T follicular helper cell (primary cell): ENCODE results near the gene INTS3.
"Not testable (repeated sequence)": the region's sequence is repeated elsewhere in the genome, so short reads cannot be mapped to it uniquely, and the experiment has no call there.

Source experiments
- DNase-seq: peaks from one replicate; pipeline ENCODE4 v3.0.0-alpha.2; 2020; ENCODE audit warnings: low read depth

The INTS3 gene

DNA sequence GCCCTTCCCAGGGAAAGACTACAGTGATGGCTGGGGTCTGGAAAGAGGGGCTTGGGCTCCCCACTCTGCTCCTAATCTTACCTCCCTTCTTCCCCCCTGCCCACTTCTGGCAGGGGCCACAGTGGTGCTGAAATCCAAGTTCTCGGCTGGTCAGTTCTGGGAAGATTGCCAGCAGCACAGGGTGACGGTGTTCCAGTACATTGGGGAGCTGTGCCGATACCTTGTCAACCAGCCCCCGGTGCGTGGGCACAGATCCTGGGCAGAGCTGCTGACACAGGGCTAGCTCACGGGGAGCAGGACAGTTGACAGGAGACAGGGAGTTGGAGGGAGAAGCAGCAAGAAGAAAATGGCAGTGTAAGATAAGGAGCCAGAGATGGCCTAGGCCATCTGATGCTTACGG is 49.8 kb downstream of the INTS3 start:
- DNase-seq, result no peak

DNA sequence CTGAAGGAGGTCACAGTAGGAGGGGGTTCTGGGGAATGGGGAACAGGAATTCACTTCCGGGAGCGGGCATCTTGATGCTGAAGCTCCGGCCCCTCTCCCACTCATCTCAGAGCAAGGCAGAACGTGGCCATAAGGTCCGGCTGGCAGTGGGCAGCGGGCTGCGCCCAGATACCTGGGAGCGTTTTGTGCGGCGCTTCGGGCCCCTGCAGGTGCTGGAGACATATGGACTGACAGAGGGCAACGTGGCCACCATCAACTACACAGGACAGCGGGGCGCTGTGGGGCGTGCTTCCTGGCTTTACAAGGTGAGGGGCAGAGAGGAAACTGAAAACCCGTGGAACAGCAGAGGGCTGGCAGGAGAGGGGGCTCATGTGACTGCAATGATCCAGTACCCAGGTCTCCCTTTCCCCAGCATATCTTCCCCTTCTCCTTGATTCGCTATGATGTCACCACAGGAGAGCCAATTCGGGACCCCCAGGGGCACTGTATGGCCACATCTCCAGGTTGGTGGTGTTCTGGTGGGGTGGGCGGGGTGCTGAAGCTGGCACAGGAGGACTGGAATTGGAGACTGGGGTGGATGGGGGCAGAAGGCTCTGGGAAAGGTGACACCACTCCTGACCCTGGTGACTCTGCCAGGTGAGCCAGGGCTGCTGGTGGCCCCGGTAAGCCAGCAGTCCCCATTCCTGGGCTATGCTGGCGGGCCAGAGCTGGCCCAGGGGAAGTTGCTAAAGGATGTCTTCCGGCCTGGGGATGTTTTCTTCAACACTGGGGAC is 50.4 kb downstream of the INTS3 start:
- no peak for DNase-seq

DNA sequence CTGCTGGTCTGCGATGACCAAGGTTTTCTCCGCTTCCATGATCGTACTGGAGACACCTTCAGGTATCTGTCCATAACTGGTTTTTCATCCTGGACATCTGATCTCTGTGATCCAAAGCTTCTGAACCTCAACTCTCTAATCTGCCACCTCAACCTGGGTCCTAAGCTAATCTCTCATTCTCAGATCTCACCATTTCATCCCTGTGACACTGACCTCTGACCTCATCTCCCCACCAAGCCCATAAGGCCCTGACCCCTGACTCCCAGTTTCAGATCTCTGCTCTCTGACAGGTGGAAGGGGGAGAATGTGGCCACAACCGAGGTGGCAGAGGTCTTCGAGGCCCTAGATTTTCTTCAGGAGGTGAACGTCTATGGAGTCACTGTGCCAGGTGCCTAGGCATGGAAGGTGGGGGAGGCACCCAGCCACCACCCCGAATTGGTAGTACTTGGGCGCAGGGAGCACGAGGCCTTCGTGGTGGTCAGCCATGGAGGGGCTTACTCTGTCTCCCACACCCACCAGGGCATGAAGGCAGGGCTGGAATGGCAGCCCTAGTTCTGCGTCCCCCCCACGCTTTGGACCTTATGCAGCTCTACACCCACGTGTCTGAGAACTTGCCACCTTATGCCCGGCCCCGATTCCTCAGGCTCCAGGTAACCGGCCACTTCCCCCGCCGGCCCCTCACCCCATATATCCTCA is 51.1 kb downstream of the INTS3 start:
- no peak for DNase-seq

- DNase-seq, result no peak
These were observed 52.1 kb downstream of the INTS3 start for GRCh38 chr1:153779781-153780541.

GRCh38 chr1:153780551-153780950 is 52.7 kb downstream of the INTS3 start:
- DNase-seq, result no peak

- not testable (repeated sequence) for DNase-seq
These were observed 54.8 kb downstream of the INTS3 start for GRCh38 chr1:153782648-153783047.

GRCh38 chr1:153783233-153784190 is 55.7 kb downstream of the INTS3 start:
- peak; percentile 83 for DNase-seq

DNA sequence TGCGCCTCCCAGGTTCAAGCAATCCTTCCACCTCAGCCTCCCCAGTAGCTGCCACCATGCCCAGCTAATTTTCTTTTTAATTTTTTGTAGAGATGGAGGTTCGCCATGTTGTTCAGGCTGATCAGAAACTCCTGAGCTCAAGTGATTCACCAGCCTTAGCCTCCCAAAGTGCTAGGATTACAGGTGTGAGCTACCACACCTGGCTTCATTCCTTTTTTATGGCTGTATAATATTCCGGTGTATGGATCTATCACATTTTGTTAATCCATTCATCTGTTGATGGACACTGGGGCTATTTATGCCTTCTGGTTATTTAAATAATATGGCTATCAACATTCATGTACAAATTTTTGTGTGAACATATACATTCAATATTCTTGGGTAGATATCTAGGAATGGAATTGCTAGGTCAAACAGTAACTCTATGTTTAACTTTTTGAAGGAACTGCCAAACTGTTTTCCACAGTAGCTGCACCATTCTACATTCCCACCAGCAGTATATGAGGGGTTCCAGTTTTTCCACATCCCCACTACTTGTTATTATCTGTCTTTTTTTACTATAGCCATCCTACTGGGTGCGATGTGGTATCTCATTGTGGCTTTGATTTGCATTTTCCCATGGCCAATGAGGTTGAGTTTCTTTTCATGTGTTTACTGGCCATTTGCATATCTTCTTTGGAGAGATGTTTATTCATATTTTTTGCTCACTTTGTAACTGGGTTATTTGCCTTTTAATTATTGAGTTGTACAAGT is 58.4 kb downstream of the INTS3 start:
- DNase-seq, result no peak

GRCh38 chr1:153789478-153790034 is 61.7 kb downstream of the INTS3 start:
- no peak for DNase-seq

DNA sequence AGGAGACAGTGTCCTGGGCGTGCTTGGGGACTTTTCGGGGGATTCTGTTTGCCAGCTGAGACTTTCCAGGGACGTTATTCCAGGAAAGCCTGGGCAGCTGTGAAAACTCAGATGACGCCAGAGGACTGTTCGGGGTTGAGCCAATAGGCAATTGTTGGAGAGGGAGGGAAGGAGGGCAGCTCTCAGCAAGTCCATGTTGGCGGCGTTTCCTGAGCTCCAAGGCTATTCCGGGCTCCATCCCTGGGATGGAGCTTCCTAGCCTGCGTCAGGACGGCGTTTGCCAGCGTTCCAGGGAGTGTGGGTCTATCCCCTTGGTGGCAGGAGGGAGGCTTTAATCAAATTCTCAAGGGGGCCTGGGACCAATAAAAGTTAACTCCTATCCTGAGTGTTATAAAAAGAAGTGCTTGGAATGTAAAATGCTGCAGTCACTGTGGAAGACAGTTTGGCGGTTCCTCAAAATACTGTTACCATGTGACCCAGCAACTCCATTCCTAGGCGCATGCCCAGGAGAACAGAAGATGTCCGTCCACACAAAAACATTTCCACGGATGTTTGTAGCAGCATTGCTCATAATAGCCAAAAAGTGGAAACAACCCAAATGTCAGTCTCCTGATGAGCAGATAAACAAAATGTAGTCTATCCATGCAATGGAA is 62.6 kb downstream of the INTS3 start:
- no peak for DNase-seq

GRCh38 chr1:153790966-153791647 is 63.3 kb downstream of the INTS3 start:
- DNase-seq, result no peak

DNA sequence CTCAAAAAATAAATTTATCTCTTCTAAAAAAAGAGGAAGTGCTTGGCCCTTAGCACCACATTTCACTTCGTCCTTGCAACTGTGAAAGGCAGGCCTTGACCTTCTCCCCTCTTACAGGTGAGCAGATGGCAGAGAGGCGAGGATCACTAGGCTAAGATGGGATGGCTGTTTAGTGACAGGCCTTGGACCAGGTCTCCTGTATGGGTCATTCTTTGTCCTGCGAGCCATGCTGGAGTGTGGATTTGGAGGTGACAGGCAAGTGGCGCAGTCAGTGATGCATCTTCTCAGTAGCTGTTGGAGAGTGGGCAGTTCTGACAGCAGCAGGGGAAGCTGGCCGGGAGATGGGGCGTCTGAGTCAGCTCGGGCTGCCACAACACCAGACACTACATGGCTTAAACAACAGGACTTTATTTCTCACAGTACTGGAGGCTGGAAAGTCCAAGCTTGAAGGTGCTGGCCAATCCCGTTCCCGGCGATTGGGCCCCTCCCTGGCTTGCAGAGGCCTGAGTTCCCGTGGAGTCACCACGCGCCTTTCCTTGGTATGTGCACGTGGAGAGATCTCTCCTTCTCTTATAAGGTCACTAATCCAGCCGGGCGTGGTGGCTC is 63.9 kb downstream of the INTS3 start:
- DNase-seq, result no peak

DNA sequence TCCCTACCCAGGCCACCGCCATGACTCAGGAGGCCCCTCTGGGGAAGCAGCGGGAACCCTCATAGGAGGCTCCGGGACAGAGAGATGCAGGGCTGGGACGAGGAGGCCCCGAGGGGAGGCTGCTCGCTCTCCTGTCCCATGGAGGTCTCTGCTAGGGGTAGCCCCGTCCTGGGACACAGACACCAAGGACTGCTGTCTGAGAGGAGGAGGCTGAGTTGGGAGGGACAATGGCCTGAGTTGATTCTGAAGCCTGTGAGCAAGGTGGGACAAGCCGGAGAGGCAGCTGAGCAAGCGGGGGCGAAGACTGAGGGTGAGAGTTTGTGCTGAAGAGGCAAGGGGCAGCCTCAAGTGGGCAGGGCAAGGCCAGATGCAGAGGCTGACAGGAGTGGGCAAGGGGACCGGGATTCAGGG is 64.8 kb downstream of the INTS3 start:
- no peak for DNase-seq

- no peak for DNase-seq
These were observed 65.6 kb downstream of the INTS3 start for GRCh38 chr1:153793261-153793972.

GRCh38 chr1:153793973-153794615 is 66.2 kb downstream of the INTS3 start:
- no peak for DNase-seq

DNA sequence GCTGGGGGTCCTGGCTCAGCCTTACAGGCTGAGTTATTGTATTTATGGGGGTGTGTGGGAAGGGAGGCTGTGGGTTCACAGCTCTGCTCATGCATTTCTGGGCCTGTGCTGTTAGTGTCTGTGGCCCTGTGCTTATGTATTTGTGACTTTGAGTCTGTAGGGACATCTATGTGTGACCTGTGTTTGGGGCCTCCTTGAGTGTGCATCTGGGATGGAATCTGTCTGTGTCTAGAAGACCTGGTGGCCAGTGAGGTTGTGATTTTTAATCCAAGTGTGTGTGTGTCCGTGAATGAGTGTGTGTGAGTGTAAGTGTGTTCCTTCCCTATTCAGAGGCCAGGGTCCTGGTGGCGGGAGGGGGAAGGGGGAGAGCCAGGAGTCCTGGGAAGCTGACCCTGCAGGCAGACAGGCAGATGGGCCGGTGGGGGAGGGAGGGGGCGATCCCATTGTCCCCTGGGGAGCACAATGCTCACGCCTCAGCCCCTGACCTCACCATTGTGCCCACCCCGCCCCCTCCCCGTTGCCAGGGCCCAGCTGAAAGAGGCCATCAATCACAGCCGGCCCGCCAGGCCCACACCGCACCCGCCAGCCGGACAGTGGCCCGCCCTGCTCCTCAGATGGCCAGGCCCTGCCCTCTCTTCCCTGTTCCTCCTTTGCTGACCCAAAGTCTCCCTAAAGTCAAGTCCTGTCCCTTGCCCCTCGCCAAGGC is 66.9 kb downstream of the INTS3 start:
- DNase-seq, result no peak

DNA sequence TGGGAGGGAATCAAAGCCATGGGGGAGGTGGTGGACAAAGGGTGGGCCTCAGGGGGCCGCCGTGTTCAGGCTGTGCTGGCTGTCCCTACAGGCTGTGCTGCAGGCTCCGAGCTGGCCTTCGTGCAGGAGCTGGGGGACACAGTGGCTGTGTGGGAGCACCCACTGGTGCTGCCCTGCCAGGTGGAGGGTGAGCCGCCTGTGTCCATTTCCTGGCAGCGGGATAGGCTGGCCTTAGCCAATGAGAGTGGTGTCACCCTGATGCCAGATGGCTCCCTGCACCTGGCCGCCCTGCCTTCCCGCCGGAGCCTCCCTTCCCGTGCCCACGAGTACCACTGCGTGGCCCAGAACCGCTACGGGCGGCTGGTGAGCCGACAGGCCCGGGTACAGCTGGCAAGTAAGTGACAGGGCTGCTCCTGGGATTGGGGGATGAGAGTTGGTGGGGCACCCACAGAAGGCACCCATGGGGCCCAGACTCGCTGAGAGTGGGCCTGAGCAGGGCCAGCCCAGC is 67.5 kb downstream of the INTS3 start:
- DNase-seq, result no peak
